Large intestine (tissue), 3 donors: ENCODE results near the gene FMN1. TPM values are rescaled to one million over a fixed set of nuclear protein-coding genes. Genes with fewer than 3 reads are reported as not detected.

Source experiments
- DNase-seq, 2 donors: peaks; one replicate each; pipeline versions ENCODE4 v3.0.0 to v3.0.0-alpha.2; 2013
- H3K27ac ChIP-seq: one replicate; pipeline ENCODE4 v1.5.1; 2013; ENCODE audit warnings: low read length
- H3K27me3 ChIP-seq: 2 replicates; pipeline ENCODE4 v1.6.1; 2013; ENCODE audit warnings: low read length; ENCODE audit not compliant: control insufficient read depth, insufficient read depth
- H3K36me3 ChIP-seq: 2 replicates; pipeline ENCODE4 v1.6.1; 2013; ENCODE audit warnings: low read length; ENCODE audit not compliant: control insufficient read depth, insufficient read depth
- H3K4me1 ChIP-seq: one replicate; pipeline ENCODE4 v1.6.1; 2013; ENCODE audit warnings: low read length; ENCODE audit not compliant: control insufficient read depth, insufficient read depth
- H3K4me3 ChIP-seq: one replicate; pipeline ENCODE4 v1.5.1; 2013; ENCODE audit warnings: low read length
- H3K9me3 ChIP-seq: one replicate; pipeline ENCODE4 v1.6.1; 2013; ENCODE audit warnings: mild to moderate bottlenecking, low read depth, low read length, moderate library complexity; ENCODE audit not compliant: control insufficient read depth
- WGBS: methylation state at CpG from one replicate; pipeline ENCODE4 v1.1.5; 2013; ENCODE audit warnings: low lambda C conversion rate; ENCODE audit not compliant: insufficient coverage; 5-methylcytosine and 5-hydroxymethylcytosine counted together
- polyA plus RNA-seq: library from polyadenylated mRNA; unstranded; fragments of 120-200 nt; gene quantifications from one replicate; pipeline ENCODE4 v1.2.1, GENCODE V29; 2013

FMN1 gene
- polyA plus RNA-seq, 1 donor, result 0.88 TPM

DNA sequence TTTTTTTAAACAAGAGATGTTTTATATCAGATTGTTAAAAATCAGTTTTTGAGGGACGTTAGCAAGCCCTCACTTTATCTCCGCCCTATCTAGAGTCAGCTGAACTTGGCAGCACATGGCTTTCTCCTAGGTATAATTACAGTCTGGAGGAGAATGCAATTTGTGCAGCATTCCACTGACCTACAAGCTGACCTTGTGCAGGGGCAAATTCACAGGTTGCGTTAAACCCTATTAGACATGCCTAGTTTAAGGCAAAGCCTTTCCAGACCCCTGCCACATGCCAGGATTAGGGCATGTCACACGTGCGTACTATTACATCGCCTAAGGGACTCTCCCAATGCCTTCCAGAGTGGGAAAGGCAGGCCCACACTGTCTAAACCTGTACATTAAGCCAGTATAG, 252.7 kb downstream of the FMN1 start:
- DNase-seq, result no peak
- H3K4me3 ChIP-seq, result no peak overlapping the region
- H3K9me3 ChIP-seq, result no peaks in the 10 kb centered on the region
- no peaks in the 10 kb centered on the region for H3K36me3 ChIP-seq
- no peak overlapping the region for H3K27ac ChIP-seq
- no CpG with 5 or more reads among the region's 6 CpGs for WGBS
- H3K4me1 ChIP-seq, result no peaks in the 10 kb centered on the region
- H3K27me3 ChIP-seq, result no peaks in the 10 kb centered on the region

GRCh38 chr15:32936976-32937375, 257.5 kb downstream of the FMN1 start:
- H3K27me3 ChIP-seq, result no peaks in the 10 kb centered on the region
- no peaks in the 10 kb centered on the region for H3K36me3 ChIP-seq
- DNase-seq, result no peak
- no peak overlapping the region for H3K27ac ChIP-seq
- no peak overlapping the region for H3K4me3 ChIP-seq
- WGBS, result no CpG with 5 or more reads among the region's 4 CpGs
- H3K4me1 ChIP-seq, result no peaks in the 10 kb centered on the region
- no peaks in the 10 kb centered on the region for H3K9me3 ChIP-seq

- WGBS, result no CpG with 5 or more reads among the region's 1 CpG
- no peak for DNase-seq
- Histone ChIP-seq H3K9me3 (no peaks in the 10 kb centered on the region), H3K36me3 (no peaks in the 10 kb centered on the region), H3K27ac (no peak overlapping the region), H3K4me1 (no peaks in the 10 kb centered on the region), H3K27me3 (no peaks in the 10 kb centered on the region), H3K4me3 (no peak overlapping the region)
Observed at GRCh38 chr15:32936283-32936918, 258.1 kb downstream of the FMN1 start.

DNA sequence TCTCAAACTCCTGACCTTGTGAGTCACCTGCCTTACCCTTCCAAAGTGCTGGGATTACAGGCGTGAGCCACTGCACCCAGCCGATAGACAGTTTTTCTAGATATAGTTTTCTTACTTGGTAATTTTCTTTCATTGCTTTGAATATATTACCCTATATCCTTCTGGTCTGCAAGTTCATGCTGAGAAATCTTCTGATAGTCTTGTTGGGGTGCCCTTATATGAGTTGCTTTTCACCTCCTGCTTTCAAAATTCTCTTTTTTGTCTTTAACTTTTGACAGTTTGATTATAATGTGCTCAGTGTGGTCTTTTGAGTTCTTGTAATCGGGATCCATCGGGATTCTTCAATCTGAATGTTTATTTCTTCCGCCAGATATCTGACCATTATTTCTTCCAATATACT, 259.4 kb downstream of the FMN1 start:
- Histone ChIP-seq H3K36me3 (no peaks in the 10 kb centered on the region), H3K27ac (no peak overlapping the region), H3K27me3 (no peaks in the 10 kb centered on the region), H3K9me3 (no peaks in the 10 kb centered on the region), H3K4me3 (no peak overlapping the region), H3K4me1 (no peaks in the 10 kb centered on the region)
- DNase-seq, result no peak
- WGBS, result no CpG with 5 or more reads among the region's 5 CpGs

DNA sequence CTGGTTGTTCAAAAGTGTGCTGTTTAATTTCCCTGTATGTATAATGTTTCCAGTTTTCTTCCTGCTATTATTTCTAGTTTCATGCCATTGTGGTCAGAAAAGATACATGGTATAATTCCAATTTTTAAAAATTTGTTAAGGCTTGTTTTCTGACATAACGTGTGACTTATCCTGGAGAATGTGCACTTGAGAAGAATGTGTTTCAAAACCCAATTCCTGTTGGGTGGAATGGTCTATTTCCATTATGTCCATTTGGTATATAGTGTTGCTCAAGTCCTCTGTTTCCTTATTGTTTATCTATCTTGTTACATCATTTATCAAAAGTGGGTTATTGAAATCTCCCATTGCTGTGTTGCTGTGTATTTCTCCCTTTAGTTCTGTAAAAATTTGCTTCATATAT, 261.3 kb downstream of the FMN1 start:
- no peak overlapping the region for H3K4me3 ChIP-seq
- no peaks in the 10 kb centered on the region for H3K27me3 ChIP-seq
- H3K27ac ChIP-seq, result no peak overlapping the region
- H3K9me3 ChIP-seq, result no peaks in the 10 kb centered on the region
- 100% methylated on average over 1 of the region's 1 CpG for WGBS
- no peaks in the 10 kb centered on the region for H3K4me1 ChIP-seq
- H3K36me3 ChIP-seq, result no peaks in the 10 kb centered on the region
- no peak for DNase-seq

- Histone ChIP-seq H3K4me1 (no peaks in the 10 kb centered on the region), H3K36me3 (no peaks in the 10 kb centered on the region), H3K9me3 (no peaks in the 10 kb centered on the region), H3K4me3 (no peak overlapping the region), H3K27ac (no peak overlapping the region), H3K27me3 (no peaks in the 10 kb centered on the region)
- no peak for DNase-seq
- 50% methylated on average over 1 of the region's 3 CpGs for WGBS
Observed at GRCh38 chr15:32928876-32929275, 265.6 kb downstream of the FMN1 start.

DNA sequence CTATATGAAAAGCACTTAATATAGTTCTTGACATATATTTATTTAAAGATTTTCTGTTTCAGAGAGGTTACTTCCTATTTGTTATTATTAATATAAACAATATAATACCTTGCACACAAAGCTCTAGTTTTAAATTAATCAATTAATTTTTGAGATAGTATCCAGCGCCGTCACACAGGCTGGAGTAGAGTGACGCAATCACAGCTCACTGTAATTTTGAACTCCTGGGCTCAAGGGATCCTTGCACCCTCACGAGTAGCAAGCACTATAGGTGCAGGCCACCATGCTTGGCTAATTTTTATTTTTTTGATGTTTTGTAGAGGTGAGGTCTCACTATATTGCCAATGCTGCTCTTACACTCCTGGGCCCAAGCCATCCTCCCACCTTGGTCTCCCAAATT, 267.4 kb downstream of the FMN1 start:
- Histone ChIP-seq H3K36me3 (no peaks in the 10 kb centered on the region), H3K27ac (no peak overlapping the region), H3K4me1 (no peaks in the 10 kb centered on the region), H3K27me3 (no peaks in the 10 kb centered on the region), H3K9me3 (no peaks in the 10 kb centered on the region), H3K4me3 (no peak overlapping the region)
- WGBS, result 83% methylated on average over 2 of the region's 4 CpGs
- no peak for DNase-seq

- Histone ChIP-seq H3K27ac (no peak overlapping the region), H3K4me3 (no peak overlapping the region), H3K27me3 (no peaks in the 10 kb centered on the region), H3K36me3 (no peaks in the 10 kb centered on the region), H3K9me3 (no peaks in the 10 kb centered on the region), H3K4me1 (no peaks in the 10 kb centered on the region)
- no peak for DNase-seq
- WGBS, result 93% methylated on average over 2 of the region's 5 CpGs
Observed at GRCh38 chr15:32923176-32923575, 271.3 kb downstream of the FMN1 start.

DNA sequence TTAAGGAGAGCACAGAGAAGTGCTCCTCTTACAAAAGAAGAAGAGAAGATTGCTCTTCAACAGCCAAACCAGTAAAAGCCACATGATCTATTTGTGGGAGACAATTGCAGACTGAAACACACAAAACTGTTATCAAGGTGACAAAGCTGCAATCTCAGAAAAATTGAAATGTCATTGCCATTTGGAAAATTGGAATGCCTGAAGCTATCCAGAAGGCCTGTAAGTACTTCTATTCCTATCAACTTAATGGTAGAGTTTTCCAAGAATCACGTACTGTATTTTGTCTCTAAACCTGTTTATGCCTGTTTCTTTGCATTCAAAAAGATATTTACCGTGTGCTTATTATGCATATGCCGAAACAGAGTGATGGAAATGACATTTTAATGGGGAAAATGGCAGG, 272.0 kb downstream of the FMN1 start:
- no peak overlapping the region for H3K27ac ChIP-seq
- no peaks in the 10 kb centered on the region for H3K9me3 ChIP-seq
- H3K4me1 ChIP-seq, result no peaks in the 10 kb centered on the region
- DNase-seq, result no peak
- no peaks in the 10 kb centered on the region for H3K27me3 ChIP-seq
- WGBS, result 100% methylated on average over 1 of the region's 3 CpGs
- H3K36me3 ChIP-seq, result no peaks in the 10 kb centered on the region
- H3K4me3 ChIP-seq, result no peak overlapping the region

GRCh38 chr15:32919749-32920414, 274.6 kb downstream of the FMN1 start:
- no peak overlapping the region for H3K27ac ChIP-seq
- H3K9me3 ChIP-seq, result no peaks in the 10 kb centered on the region
- no peak overlapping the region for H3K4me3 ChIP-seq
- H3K36me3 ChIP-seq, result no peaks in the 10 kb centered on the region
- DNase-seq, result no peak
- no CpG with 5 or more reads among the region's 5 CpGs for WGBS
- H3K4me1 ChIP-seq, result no peaks in the 10 kb centered on the region
- H3K27me3 ChIP-seq, result no peaks in the 10 kb centered on the region

GRCh38 chr15:32918547-32918946, 276.0 kb downstream of the FMN1 start:
- DNase-seq, result no peak
- no peaks in the 10 kb centered on the region for H3K27me3 ChIP-seq
- no peak overlapping the region for H3K27ac ChIP-seq
- H3K9me3 ChIP-seq, result no peaks in the 10 kb centered on the region
- no peaks in the 10 kb centered on the region for H3K4me1 ChIP-seq
- no CpG with 5 or more reads among the region's 4 CpGs for WGBS
- no peak overlapping the region for H3K4me3 ChIP-seq
- H3K36me3 ChIP-seq, result no peaks in the 10 kb centered on the region
